GM10266 (cell line): Measurements from ENCODE around the gene JAG2.

Source experiments
- DNase-seq: peaks from one replicate; pipeline ENCODE4 v3.0.0; 2012; ENCODE audit errors: extremely low spot score
- TF ChIP-seq, protein P1 (sequence below): IDR thresholded peaks from 2 replicates; pipeline ENCODE4 v1.5.1; 2012; ENCODE audit warnings: mild to moderate bottlenecking, low read depth; ENCODE audit not compliant: control insufficient read depth, insufficient read depth; ENCODE audit errors: missing control alignments

The JAG2 gene

DNA sequence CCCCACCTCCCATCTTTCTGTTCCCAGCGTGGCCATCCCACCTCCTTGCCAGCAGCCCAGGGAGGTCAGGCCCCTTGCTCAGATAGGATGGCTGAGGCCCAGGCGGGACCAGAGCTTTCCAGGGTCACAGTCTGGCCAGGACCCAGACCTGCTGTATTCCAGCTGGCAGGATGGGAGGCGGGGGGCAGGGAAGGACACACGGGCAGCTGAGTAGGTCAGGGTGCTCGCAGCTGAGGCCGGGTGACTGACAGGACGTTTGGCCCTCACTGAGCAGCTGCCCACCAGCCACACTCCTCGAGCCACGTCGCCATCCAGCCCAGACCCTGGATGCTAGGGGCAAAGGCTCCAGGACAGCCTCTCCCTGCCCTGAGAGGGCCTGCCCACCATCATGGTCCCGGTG, 8.5 kb upstream of the JAG2 start:
- TF ChIP-seq, protein P1, sequence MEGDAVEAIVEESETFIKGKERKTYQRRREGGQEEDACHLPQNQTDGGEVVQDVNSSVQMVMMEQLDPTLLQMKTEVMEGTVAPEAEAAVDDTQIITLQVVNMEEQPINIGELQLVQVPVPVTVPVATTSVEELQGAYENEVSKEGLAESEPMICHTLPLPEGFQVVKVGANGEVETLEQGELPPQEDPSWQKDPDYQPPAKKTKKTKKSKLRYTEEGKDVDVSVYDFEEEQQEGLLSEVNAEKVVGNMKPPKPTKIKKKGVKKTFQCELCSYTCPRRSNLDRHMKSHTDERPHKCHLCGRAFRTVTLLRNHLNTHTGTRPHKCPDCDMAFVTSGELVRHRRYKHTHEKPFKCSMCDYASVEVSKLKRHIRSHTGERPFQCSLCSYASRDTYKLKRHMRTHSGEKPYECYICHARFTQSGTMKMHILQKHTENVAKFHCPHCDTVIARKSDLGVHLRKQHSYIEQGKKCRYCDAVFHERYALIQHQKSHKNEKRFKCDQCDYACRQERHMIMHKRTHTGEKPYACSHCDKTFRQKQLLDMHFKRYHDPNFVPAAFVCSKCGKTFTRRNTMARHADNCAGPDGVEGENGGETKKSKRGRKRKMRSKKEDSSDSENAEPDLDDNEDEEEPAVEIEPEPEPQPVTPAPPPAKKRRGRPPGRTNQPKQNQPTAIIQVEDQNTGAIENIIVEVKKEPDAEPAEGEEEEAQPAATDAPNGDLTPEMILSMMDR: no peak
- no peak for DNase-seq

DNA sequence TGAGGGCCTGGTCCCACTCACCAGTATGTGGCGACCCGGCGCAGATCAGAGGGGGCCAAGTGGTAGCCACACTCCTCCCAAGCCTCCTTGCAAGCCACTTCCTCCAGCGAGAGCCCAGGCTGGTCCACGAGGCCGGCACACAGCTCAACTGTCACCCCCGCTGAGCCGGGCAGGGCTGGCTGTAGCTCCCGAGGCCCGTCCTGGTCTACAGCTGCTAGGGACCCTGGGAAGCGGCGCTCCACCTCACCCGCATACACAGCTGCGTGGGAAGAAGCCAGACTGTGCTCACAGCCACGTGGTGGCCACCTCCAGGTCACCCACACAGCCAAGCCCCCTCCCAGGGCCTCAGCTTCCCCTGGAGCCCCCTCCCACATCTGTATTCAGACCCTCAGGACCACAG, 7.9 kb upstream of the JAG2 start:
- no peak for DNase-seq
- TF ChIP-seq, protein P1: no peak

DNA sequence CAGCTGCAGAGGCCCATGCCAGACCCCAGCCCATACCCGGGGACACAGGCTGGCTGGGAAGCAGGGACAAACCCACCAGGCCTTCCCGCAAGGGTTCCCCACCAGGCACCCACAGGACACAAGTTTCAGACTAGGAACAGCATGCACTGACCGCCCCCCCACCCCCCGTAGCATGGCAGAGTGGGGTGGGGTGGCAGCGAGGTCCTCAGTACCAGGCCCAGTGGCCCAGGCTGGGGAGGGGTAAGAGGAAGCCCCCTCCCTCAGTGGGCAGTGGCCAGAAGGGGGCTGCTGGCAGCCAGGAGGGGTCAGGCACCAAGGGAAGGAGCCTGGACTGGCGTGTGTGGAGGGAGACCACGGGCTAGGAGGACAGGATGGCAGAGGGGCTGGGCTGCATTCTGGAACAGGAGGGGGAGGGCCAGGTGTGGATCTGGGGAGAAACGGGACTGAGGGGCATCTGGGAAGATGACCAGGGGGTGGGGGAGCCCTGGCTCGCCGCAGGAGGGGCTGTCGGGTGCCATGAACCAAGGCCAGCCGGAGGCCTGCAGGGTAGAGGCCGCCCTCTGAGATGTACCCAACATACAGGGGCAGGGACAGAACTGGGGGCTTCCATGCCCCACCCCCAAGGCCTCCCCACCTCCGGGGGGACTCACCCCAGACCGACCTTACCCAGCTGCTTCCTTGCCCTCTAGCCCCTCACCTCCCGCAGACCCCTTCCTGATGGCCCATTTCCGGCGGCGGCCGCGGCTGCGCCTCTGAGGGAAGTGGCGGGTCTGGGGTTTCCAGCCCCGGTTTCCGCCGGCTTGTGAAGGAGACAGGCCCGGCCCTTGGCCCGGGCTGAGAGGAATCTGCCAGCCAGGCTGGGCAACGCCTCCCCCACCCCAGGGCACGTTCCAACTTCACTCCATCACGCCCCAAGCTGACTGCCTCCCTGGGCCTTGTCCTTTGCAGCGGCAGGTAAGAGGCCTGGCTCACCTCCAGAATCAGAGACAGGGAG, 5.6 kb upstream of the JAG2 start:
- no peak for DNase-seq
- TF ChIP-seq, protein P1: no peak

DNA sequence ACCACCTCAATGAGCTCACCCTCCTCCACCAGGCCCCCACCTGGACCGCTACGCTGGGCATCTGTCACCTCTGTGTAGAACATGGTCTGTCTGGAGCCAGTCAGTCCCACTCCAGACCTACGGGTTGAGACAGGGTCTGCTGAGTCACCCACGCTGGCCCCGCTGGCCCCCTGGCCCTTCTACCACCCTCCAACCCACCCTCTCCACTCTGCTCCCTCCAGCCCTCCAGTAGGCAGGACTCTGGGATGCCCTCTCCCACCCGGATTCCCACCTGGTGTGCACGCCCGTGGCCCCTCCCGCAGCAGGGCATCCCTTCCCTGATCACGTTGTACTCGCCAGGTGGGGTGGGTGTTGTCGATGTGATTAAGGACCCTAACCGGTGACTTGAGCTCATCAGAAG, 4.6 kb upstream of the JAG2 start:
- TF ChIP-seq, protein P1: no peak
- DNase-seq: no peak

DNA sequence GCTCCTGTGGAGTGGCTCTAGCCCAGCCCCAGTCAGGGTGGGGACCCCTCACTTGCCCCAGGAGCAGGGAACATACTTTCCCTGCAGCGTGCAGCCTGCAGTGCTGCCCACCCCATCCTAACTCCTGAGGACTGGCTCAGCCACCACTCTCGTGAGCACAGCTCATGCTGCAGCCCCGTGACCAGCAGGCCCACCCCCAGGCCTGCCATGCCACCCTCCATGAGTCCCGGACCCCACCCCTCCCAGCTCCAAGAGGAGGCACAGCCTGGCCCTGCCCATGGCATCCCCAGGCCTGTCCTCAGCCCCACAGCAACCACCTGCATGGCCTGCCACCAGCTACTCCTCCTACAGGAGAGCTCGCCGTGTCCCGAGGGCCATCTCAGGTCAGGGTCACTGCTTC, 3.9 kb upstream of the JAG2 start:
- TF ChIP-seq, protein P1: no peak
- no peak for DNase-seq

DNA sequence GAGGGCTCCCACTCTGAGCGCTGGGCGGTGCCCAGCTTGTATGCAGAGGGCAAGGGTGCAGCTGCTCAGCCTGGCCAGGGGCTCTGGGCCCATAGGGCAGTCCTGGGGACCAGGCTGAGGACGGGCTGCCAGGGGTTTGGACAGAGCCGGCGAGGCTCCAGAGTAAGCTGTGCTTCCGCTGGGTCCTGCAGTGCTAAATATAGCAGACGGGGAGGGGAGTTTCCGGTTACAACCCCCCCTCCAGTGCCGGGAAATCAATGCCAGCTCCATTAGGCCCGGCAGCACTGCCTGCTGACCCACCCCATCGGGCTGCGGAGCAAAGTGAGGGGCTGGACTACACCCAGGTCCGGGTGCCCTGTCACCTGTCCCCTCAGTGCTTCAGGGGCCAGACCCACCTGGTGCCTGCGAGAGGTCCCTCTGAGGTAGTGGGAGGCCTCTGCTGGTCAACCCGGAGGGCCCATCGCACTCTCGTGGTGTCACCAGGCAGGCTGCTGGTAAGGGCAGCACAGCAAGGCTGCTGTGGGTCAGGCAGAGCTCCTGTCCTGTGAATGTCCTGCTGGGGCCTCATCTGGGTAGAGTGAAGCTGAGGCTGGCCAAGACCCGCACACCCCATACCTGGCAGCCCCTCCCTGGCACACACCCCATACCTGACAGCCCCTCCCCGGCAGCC, 2.6 kb upstream of the JAG2 start:
- TF ChIP-seq, protein P1: no peak
- no peak for DNase-seq
